Measurements from ENCODE around the gene GAB2. TPM values are rescaled to one million over a fixed set of nuclear protein-coding genes. Genes with fewer than 3 reads are reported as not detected.

The GAB2 gene
- total and polyA plus RNA-seq, 2 of the 13 experiments (the other 11 are each of a cell fraction or from before 2014, with no cell fraction given), result 4.1 to 8.6 TPM

- TF ChIP-seq HMGXB3 (CRISPR knock-in tag; IDR thresholded peaks at IDR 0.05; ENCODE audit: borderline replicate concordance), result no peak
- TF ChIP-seq ETV5 (CRISPR knock-in tag; IDR thresholded peaks at IDR 0.05; ENCODE audit: borderline replicate concordance), result no peak
- no peak; the same call in 1 of the 2 replicates for TF ChIP-seq ZNF879 (CRISPR knock-in tag; IDR thresholded peaks at IDR 0.05)
- TF ChIP-seq PRDM10 (CRISPR knock-in tag; IDR thresholded peaks at IDR 0.05; ENCODE audit: low read depth), result no peak
- no peak for TF ChIP-seq ZNF317 (CRISPR knock-in tag; IDR thresholded peaks at IDR 0.05)
- no peak for TF ChIP-seq RBM39 (IDR thresholded peaks at IDR 0.05; ENCODE audit: low read depth, low read length, poor library complexity, severe bottlenecking)
- TF ChIP-seq IRF2 (CRISPR knock-in tag; IDR thresholded peaks at IDR 0.05), result no peak
- no peak for TF ChIP-seq ZBTB46 (CRISPR knock-in tag; IDR thresholded peaks at IDR 0.05; ENCODE audit: borderline replicate concordance)
- peak; percentile 58; the same call in 1 of the 2 replicates for TF ChIP-seq ZNF790 (CRISPR knock-in tag; IDR thresholded peaks at IDR 0.05; ENCODE audit: borderline replicate concordance)
- TF ChIP-seq SKIL (CRISPR knock-in tag; IDR thresholded peaks at IDR 0.05; ENCODE audit: borderline replicate concordance), result no peak
- no peak for TF ChIP-seq ISX (CRISPR knock-in tag; conservative IDR thresholded peaks at IDR 0.05)
- TF ChIP-seq NFYB (CRISPR knock-in tag; IDR thresholded peaks at IDR 0.05), result no peak
- TF ChIP-seq RBFOX2 (IDR thresholded peaks at IDR 0.05; ENCODE audit: low read depth, low read length), result peak; percentile 64
- TF ChIP-seq ZNF883 (CRISPR knock-in tag; IDR thresholded peaks at IDR 0.05; ENCODE audit: not compliant biosample characterization), result peak; percentile 52
- TF ChIP-seq ZMYM3 (CRISPR knock-in tag; IDR thresholded peaks at IDR 0.05), result no peak
- TF ChIP-seq TMF1 (CRISPR knock-in tag; IDR thresholded peaks at IDR 0.05; ENCODE audit: low read depth), result no peak
- TF ChIP-seq ZNF562 (CRISPR knock-in tag; IDR thresholded peaks at IDR 0.05; ENCODE audit: borderline replicate concordance), result no peak
These were observed 416 bp upstream of the GAB2 start (continued) for GRCh38 chr11:78417888-78418583.
